PC-3 (cell line): ENCODE measurements around the gene ANTKMT.

Experiments
- CTCF ChIP-seq: fragments of 300-600 bp; sonication (generic); conservative IDR thresholded peaks from 2 replicates; pipeline ENCODE4 v1.5.1; 2017; ENCODE audit warnings: antibody characterized with exemption, low read depth, mild to moderate bottlenecking, low read length
- EZH2 ChIP-seq: fragments of 300-600 bp; sonication (generic); IDR thresholded peaks from one replicate; pipeline ENCODE4 v1.6.1; 2017; ENCODE audit warnings: antibody characterized with exemption, mild to moderate bottlenecking, low read length; ENCODE audit not compliant: unreplicated experiment

GRCh38 chr16:707062-707538, 13.8 kb upstream of the ANTKMT start:
- no peak for TF ChIP-seq EZH2
- no peak for TF ChIP-seq CTCF
